IPS-15b (cell line): ENCODE measurements around the gene KLHL2.
"Not testable (repeated sequence)": the region's sequence is repeated elsewhere in the genome, so short reads cannot be mapped to it uniquely, and the experiment has no call there.

Experiments used
- H3K27me3 ChIP-seq: one replicate; pipeline ENCODE4 v1.6.1; 2013; ENCODE audit warnings: low read length; ENCODE audit not compliant: control insufficient read depth, insufficient read depth
- H3K36me3 ChIP-seq: one replicate; pipeline ENCODE4 v1.6.1; 2013; ENCODE audit warnings: low read length; ENCODE audit not compliant: control insufficient read depth, insufficient read depth
- H3K4me1 ChIP-seq: one replicate; pipeline ENCODE4 v1.6.1; 2013; ENCODE audit warnings: mild to moderate bottlenecking, low read length; ENCODE audit not compliant: control insufficient read depth, insufficient read depth
- H3K4me3 ChIP-seq: one replicate; pipeline ENCODE4 v1.5.1; 2013; ENCODE audit warnings: low read depth, low read length
- H3K9ac ChIP-seq: one replicate; pipeline ENCODE4 v1.6.1; 2013; ENCODE audit warnings: low read depth, mild to moderate bottlenecking, low read length
- H3K9me3 ChIP-seq: one replicate; pipeline ENCODE4 v1.6.1; 2013; ENCODE audit warnings: mild to moderate bottlenecking, low read length; ENCODE audit not compliant: control insufficient read depth, insufficient read depth

Gene KLHL2

GRCh38 chr4:165203541-165204461, 3.6 kb upstream of the KLHL2 start:
- H3K36me3 ChIP-seq: no peaks in the 10 kb centered on the region
- H3K4me1 ChIP-seq: peaks cover 10% of the 10 kb centered on the region
- peaks cover 17% of the 10 kb centered on the region for H3K27me3 ChIP-seq
- no peak overlapping the region for H3K4me3 ChIP-seq
- no peak overlapping the region for H3K9ac ChIP-seq
- no peaks in the 10 kb centered on the region for H3K9me3 ChIP-seq

- Histone ChIP-seq H3K4me1 (peaks cover 10% of the 10 kb centered on the region), H3K9me3 (no peaks in the 10 kb centered on the region), H3K27me3 (peaks cover 21% of the 10 kb centered on the region), H3K9ac (no peak overlapping the region), H3K36me3 (no peaks in the 10 kb centered on the region), H3K4me3 (no peak overlapping the region)
These were observed 2.9 kb upstream of the KLHL2 start for GRCh38 chr4:165204462-165204830.

GRCh38 chr4:165207016-165207430, 338 bp upstream of the KLHL2 start:
- peaks cover 21% of the 10 kb centered on the region for H3K27me3 ChIP-seq
- H3K4me3 ChIP-seq: peak overlapping the region; percentile 95
- peaks cover 10% of the 10 kb centered on the region for H3K4me1 ChIP-seq

DNA sequence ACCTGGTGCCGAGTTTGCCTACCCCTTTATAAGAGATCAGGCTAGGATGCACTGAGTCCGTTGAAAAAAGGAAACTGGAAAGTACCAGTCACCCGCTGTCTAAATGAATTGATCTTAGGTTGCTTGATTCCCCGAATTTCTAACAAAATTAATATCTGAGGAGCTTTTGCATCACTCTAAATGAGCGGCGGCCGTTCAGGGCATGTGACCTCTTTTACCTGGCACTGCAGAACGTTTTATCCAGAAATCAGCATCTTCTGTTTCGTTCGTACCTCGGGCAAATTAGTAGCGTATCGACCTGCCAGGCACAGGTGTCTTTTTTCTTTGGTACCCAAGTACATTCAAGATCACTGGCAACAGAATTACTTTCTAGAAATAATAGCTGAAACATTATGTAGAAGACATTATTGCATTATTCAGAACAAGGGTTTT, 876 bp downstream of the KLHL2 start:
- H3K36me3 ChIP-seq: no peaks in the 10 kb centered on the region
- H3K27me3 ChIP-seq: peaks cover 21% of the 10 kb centered on the region
- H3K4me3 ChIP-seq: peak overlapping the region; percentile 85
- H3K9ac ChIP-seq: peak overlapping the region; percentile 37
- no peaks in the 10 kb centered on the region for H3K9me3 ChIP-seq
- H3K4me1 ChIP-seq: peaks cover 10% of the 10 kb centered on the region

More at GRCh38 chr4:165207016-165207430, 338 bp upstream of the KLHL2 start:
- H3K9me3 ChIP-seq: no peaks in the 10 kb centered on the region
- H3K9ac ChIP-seq: peak overlapping the region; percentile 58
- H3K36me3 ChIP-seq: no peaks in the 10 kb centered on the region

- no peak overlapping the region for H3K9ac ChIP-seq
- peaks cover 10% of the 10 kb centered on the region for H3K4me1 ChIP-seq
- no peaks in the 10 kb centered on the region for H3K36me3 ChIP-seq
- H3K9me3 ChIP-seq: no peaks in the 10 kb centered on the region
- H3K27me3 ChIP-seq: peaks cover 21% of the 10 kb centered on the region
- peak overlapping the region; percentile 85 for H3K4me3 ChIP-seq
These were observed 1.5 kb downstream of the KLHL2 start for GRCh38 chr4:165208741-165209388.

- peaks cover 21% of the 10 kb centered on the region for H3K27me3 ChIP-seq
- no peaks in the 10 kb centered on the region for H3K36me3 ChIP-seq
- no peaks in the 10 kb centered on the region for H3K9me3 ChIP-seq
- H3K9ac ChIP-seq: no peak overlapping the region
- no peak overlapping the region for H3K4me3 ChIP-seq
- H3K4me1 ChIP-seq: peaks cover 13% of the 10 kb centered on the region
These were observed 2.4 kb downstream of the KLHL2 start for GRCh38 chr4:165209796-165210195.

DNA sequence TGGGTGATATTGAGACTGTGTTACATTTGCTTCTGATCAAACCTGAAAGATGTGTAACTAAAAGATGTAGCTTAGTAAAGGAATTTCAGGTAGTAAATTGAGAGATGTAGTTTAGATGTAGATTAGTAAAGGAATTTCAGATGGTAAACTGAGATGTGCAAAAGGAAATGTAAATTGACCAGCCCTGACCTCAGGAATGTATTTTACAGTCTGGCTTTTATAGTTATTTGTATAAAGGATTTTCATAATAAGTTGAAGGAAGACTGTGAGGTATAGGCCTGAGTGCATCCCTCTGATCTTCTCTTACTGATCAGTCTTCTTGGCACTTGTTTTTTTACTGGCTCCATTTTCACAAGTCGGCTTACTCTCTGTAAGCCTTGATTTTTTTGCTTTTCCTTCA, 3.2 kb downstream of the KLHL2 start:
- H3K36me3 ChIP-seq: no peaks in the 10 kb centered on the region
- H3K9me3 ChIP-seq: no peaks in the 10 kb centered on the region
- H3K9ac ChIP-seq: no peak overlapping the region
- H3K4me3 ChIP-seq: no peak overlapping the region
- H3K4me1 ChIP-seq: peaks cover 11% of the 10 kb centered on the region
- peaks cover 21% of the 10 kb centered on the region for H3K27me3 ChIP-seq

DNA sequence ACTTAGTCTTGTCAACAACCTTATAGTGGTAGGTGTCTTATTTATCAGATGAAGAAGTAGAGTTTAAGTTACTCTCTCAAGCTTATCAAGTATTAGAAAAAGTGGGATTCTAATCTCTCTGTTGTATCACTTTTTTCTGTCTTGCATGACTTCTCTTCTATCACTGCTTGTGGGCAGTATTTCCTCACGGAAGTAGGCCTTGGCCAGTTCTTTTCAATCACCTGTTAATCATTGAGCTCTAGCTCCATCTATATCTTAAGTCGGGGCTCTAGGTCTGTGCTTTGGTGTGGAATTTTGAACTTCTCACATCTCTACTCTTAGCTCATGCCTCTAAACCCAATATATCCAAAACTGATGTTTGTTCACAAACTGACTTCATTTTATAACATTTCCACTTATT, 5.3 kb downstream of the KLHL2 start:
- not testable (repeated sequence) for H3K9me3 ChIP-seq, H3K4me3 ChIP-seq, H3K4me1 ChIP-seq, H3K36me3 ChIP-seq, H3K9ac ChIP-seq
- peaks cover 13% of the 10 kb centered on the region for H3K27me3 ChIP-seq

DNA sequence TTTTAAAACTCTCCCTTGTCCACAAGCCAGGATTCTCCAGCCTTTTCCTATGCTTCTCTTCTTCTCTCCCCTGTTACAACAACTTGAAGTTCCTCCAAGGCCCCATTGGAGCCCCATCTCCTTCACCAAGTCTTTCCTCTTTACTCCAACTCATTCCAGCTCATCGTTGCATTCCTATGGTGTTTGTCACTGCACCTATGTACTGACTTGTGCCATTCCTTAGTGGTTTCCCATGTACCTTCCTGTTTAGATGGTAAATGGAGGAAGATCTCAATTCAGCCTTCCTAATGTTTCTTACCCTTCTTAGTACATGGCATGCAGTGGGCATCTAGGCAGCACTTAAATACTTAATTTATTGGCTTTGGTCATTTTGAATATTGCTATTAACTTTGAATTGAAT, 6.0 kb downstream of the KLHL2 start:
- H3K4me1 ChIP-seq, H3K4me3 ChIP-seq, H3K9ac ChIP-seq, H3K9me3 ChIP-seq, H3K36me3 ChIP-seq, H3K27me3 ChIP-seq: not testable (repeated sequence)

DNA sequence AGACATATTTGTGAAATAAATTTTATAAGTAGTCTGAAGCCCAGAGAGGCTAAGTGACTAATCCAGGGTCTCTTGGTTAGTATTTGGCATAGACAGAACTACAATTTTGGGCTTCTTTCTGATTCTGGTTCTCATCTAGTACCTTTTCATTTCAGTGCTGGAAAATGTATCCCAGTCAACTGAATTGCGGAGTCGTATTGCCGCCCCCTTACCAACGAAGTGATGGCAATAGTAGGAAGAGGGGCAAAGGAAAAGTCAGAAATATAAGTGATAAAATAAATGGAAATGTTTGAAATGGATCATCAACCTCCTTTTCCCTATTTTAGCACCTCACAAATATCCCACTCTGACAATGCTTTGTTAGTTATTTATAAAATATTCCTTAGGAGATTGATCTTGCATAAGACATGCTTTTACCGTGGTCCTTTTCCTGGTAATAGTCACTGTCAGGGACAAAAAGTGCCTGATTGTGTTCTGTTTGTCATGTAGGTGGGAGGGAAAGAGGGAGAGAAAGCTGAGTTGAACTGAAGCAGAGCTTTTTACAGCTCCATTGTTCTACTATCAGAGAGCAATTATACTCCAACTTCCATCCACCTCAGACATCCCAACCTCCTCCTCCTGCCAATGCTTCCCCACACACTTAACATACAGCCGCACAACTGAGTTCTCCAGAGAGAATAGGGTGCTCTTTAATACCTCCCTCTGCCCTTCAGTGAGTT, 6.8 kb downstream of the KLHL2 start:
- H3K4me1 ChIP-seq, H3K4me3 ChIP-seq, H3K36me3 ChIP-seq, H3K27me3 ChIP-seq, H3K9me3 ChIP-seq, H3K9ac ChIP-seq: not testable (repeated sequence)

DNA sequence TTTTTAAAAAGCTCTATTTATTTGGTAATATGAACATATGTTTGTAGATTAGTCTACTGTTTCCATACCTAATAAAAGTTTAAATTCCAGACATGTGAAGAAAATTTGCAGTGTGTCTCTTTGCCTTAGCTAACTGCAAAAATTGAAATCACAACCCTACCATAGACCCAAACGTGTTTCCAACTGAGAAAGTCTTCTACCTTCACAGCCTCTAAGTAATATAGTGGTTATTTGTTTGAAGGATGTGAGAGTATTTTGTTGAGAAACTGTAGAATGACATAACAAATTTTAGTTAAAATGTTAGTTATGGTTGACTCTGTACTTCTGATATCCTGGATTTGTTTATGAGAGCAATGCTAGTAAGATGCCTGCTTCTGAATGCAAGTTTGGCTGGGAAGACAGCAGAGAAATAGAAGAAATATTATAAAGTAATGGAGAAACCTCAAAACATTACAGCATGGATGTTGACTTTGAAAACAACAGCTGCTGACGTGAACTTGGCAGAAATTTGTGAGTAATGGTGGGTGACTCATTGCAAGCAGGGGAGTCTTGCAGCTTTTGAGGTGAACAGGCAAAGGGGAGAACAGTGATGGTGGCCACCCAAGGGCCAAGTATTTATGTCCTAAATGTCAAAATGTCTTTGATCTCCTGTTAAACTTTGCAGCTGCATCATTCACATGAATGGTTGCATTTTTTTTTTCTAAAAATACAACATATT, 7.8 kb downstream of the KLHL2 start:
- H3K27me3 ChIP-seq, H3K4me3 ChIP-seq, H3K9ac ChIP-seq, H3K9me3 ChIP-seq, H3K4me1 ChIP-seq, H3K36me3 ChIP-seq: not testable (repeated sequence)
